HCT116 (cell line): ENCODE results near the gene RAB8B. TPM values are rescaled to one million over a fixed set of nuclear protein-coding genes. Genes with fewer than 3 reads are reported as not detected.

ENCODE experiments used
- ATAC-seq: fragments of 200-7000 bp; cut with Tn5 transposase; 2 replicates; pipeline ENCODE4 v1.9.1; 2020; ENCODE audit warnings: mild to moderate bottlenecking, moderate library complexity
- BruUV-seq: library from RNA; stranded (reverse); fragments of 400-500 nt; replicated peaks from 2 replicates; lab custom pipeline; 2021; lab: Mats Ljungman, UMichigan
- CTCF ChIA-PET: fragments of 300-600 bp; sonication (Branson Sonifier 250); formaldehyde crosslinking; loops from one replicate; lab custom pipeline; 2021; ENCODE audit warnings: antibody characterized with exemption; lab: Charles Lee
- POLR2A ChIA-PET: fragments of 300-600, 350-600 bp; sonication (Branson Sonifier 250); formaldehyde crosslinking; loops from one replicate; lab custom pipeline; 2021; ENCODE audit warnings: antibody characterized with exemption; lab: Charles Lee
- RAD21 ChIA-PET, 2 experiments: fragments of 300-600 bp; sonication (Branson Sonifier 250); formaldehyde crosslinking; loops; one replicate each; lab custom pipeline; 2023; ENCODE audit warnings: low total read pairs in 2 of 2; ENCODE audit not compliant: uncharacterized antibody in 2 of 2, unreplicated experiment in 2 of 2, low non-redundant PET in 1 of 2; lab: Charles Lee
- DNase-seq: peaks from one replicate; pipeline ENCODE4 v3.0.0-alpha.2; 2010; ENCODE audit warnings: low read depth, low spot score
- H2AFZ ChIP-seq: fragments of 200-600 bp; shearing (Covaris generic), sonication (generic); 2 replicates; pipeline ENCODE4 v1.6.1; 2017; ENCODE audit warnings: low read depth, mixed run types, mixed read lengths, antibody characterized with exemption, low read length; ENCODE audit not compliant: poor library complexity, severe bottlenecking
- H3K27ac ChIP-seq: 2 replicates; pipeline ENCODE4 v1.5.1; 2012; ENCODE audit warnings: low read depth, low read length
- H3K27me3 ChIP-seq: fragments of 200-600 bp; sonication (generic); 2 replicates; pipeline ENCODE4 v1.6.1; 2016; ENCODE audit warnings: mixed run types, low read length, mixed read lengths; ENCODE audit not compliant: insufficient read depth
- H3K36me3 ChIP-seq, 2 experiments: fragments of 200-500 bp in 1 of 2; fragments of 200-600 bp in 1 of 2; sonication (Bioruptor generic) in 1 of 2; sonication (generic) in 1 of 2; 2 replicates each; pipeline versions ENCODE4 v1.5.1 to v1.6.1; 2014 to 2016; ENCODE audit warnings: low read length in 2 of 2, inconsistent platforms in 1 of 2, mixed read lengths in 1 of 2, mixed run types in 1 of 2; ENCODE audit not compliant: insufficient read depth in 2 of 2, control insufficient read depth in 1 of 2
- H3K4me1 ChIP-seq, 2 experiments: fragments of 200-600 bp in 1 of 2; sonication (generic) in 1 of 2; 2 replicates each; pipeline versions ENCODE4 v1.5.1 to v1.6.1; 2012 to 2017; ENCODE audit warnings: low read length in 2 of 2, inconsistent platforms in 1 of 2, mild to moderate bottlenecking in 1 of 2, mixed read lengths in 1 of 2, mixed run types in 1 of 2, moderate library complexity in 1 of 2; ENCODE audit not compliant: insufficient read depth in 2 of 2, control insufficient read depth in 1 of 2
- H3K4me2 ChIP-seq: fragments of 200-600 bp; sonication (generic); 2 replicates; pipeline ENCODE4 v1.6.1; 2017; ENCODE audit warnings: mixed run types, low read length, mixed read lengths
- H3K4me3 ChIP-seq, 2 experiments: fragments of 200-600 bp in 1 of 2; sonication (generic) in 1 of 2; replicated peaks in 1 of 2; 2 replicates each; pipeline ENCODE4 v1.5.1; 2011 to 2016; ENCODE audit warnings: low read length in 2 of 2, control low read depth in 1 of 2, low read depth in 1 of 2, mild to moderate bottlenecking in 1 of 2, mixed read lengths in 1 of 2, mixed run types in 1 of 2
- H3K79me2 ChIP-seq: fragments of 200-600 bp; sonication (generic); 2 replicates; pipeline ENCODE4 v1.6.1; 2017; ENCODE audit warnings: mild to moderate bottlenecking, mixed run types, low read length, moderate library complexity, mixed read lengths; ENCODE audit not compliant: insufficient read depth
- H3K9ac ChIP-seq: fragments of 200-600 bp; sonication (generic); 2 replicates; pipeline ENCODE4 v1.6.1; 2016; ENCODE audit warnings: low read length, mixed read lengths
- H3K9me2 ChIP-seq: fragments of 200-600 bp; sonication (generic), shearing (Covaris generic); 2 replicates; pipeline ENCODE4 v1.6.1; 2017; ENCODE audit warnings: mixed run types, mild to moderate bottlenecking, moderate library complexity; ENCODE audit not compliant: insufficient read depth
- H3K9me3 ChIP-seq, 2 experiments: fragments of 200-500 bp in 1 of 2; fragments of 200-600 bp in 1 of 2; sonication (Bioruptor generic) in 1 of 2; sonication (generic) in 1 of 2; 2 replicates each; pipeline ENCODE4 v1.6.1; 2014 to 2017; ENCODE audit warnings: low read length in 2 of 2, mixed read lengths in 2 of 2, inconsistent platforms in 1 of 2, low read depth in 1 of 2, mild to moderate bottlenecking in 1 of 2, mixed run types in 1 of 2, moderate library complexity in 1 of 2; ENCODE audit not compliant: control insufficient read depth in 1 of 2, insufficient read depth in 1 of 2
- H4K20me1 ChIP-seq: fragments of 200-600 bp; sonication (generic), shearing (Covaris generic); 2 replicates; pipeline ENCODE4 v1.6.1; 2017; ENCODE audit warnings: mixed run types, mild to moderate bottlenecking, moderate library complexity; ENCODE audit not compliant: insufficient read depth
- ATF3 ChIP-seq: IDR thresholded peaks from 2 replicates; pipeline ENCODE4 v1.6.1; 2012
- CBX3 ChIP-seq: IDR thresholded peaks from 2 replicates; pipeline ENCODE4 v1.6.1; 2012; ENCODE audit warnings: low read depth
- CTCF ChIP-seq, 3 experiments: fragments of 200-600 bp in 1 of 3; sonication (generic) in 1 of 3; IDR thresholded peaks in 2 of 3; conservative IDR thresholded peaks in 1 of 3; 2 replicates each; pipeline ENCODE4 v1.5.1; 2012 to 2017; ENCODE audit warnings: low read depth in 2 of 3, low read length in 2 of 3, antibody characterized with exemption in 1 of 3, borderline replicate concordance in 1 of 3, control low read depth in 1 of 3, mild to moderate bottlenecking in 1 of 3, mixed read lengths in 1 of 3, mixed run types in 1 of 3, moderate library complexity in 1 of 3; ENCODE audit not compliant: insufficient read depth in 1 of 3
- EGR1 ChIP-seq: IDR thresholded peaks from 2 replicates; pipeline ENCODE4 v1.6.1; 2012; ENCODE audit warnings: low read depth
- ELF1 ChIP-seq: IDR thresholded peaks from 2 replicates; pipeline ENCODE4 v1.6.1; 2012; ENCODE audit warnings: low read depth, borderline replicate concordance
- EZH2 ChIP-seq: fragments of 200-600 bp; sonication (generic); IDR thresholded peaks from 2 replicates; pipeline ENCODE4 v1.6.1; 2017; ENCODE audit warnings: antibody characterized with exemption, mixed run types
- FOSL1 ChIP-seq: IDR thresholded peaks from 2 replicates; pipeline ENCODE4 v1.6.1; 2012; ENCODE audit warnings: low read depth
- JUND ChIP-seq: IDR thresholded peaks from 2 replicates; pipeline ENCODE4 v1.6.1; 2012
- RAD21 ChIP-seq: IDR thresholded peaks from 2 replicates; pipeline ENCODE4 v1.6.1; 2012; ENCODE audit warnings: low read depth, mild to moderate bottlenecking
- REST ChIP-seq: IDR thresholded peaks from 2 replicates; pipeline ENCODE4 v1.6.1; 2012; ENCODE audit warnings: low read depth
- SIN3A ChIP-seq: IDR thresholded peaks from 2 replicates; pipeline ENCODE4 v1.6.1; 2012; ENCODE audit warnings: low read depth
- SP1 ChIP-seq: IDR thresholded peaks from 2 replicates; pipeline ENCODE4 v1.6.1; 2012; ENCODE audit warnings: low read depth
- SRF ChIP-seq: IDR thresholded peaks from 2 replicates; pipeline ENCODE4 v1.6.1; 2012; ENCODE audit warnings: low read depth
- YY1 ChIP-seq: IDR thresholded peaks from 2 replicates; pipeline ENCODE4 v1.6.1; 2011; ENCODE audit warnings: low read length, low read depth, moderate library complexity, mild to moderate bottlenecking; ENCODE audit not compliant: insufficient replicate concordance; ENCODE audit errors: extremely low read depth
- ZBTB33 ChIP-seq: IDR thresholded peaks from 2 replicates; pipeline ENCODE4 v1.6.1; 2011; ENCODE audit warnings: mild to moderate bottlenecking, low read length, moderate library complexity; ENCODE audit not compliant: insufficient replicate concordance; ENCODE audit errors: extremely low read depth
- ZFX ChIP-seq: fragments of 450-650 bp; IDR thresholded peaks from 2 replicates; pipeline ENCODE4 v1.6.1; 2017
- ZNF274 ChIP-seq: fragments of 200-500 bp; sonication (Bioruptor generic); IDR thresholded peaks from 2 replicates; pipeline ENCODE4 v1.6.1; 2014; ENCODE audit warnings: mild to moderate bottlenecking, low read depth, low read length, inconsistent platforms
- intact Hi-C: fragments of 100-400 bp; cut with micrococcal nuclease; formaldehyde crosslinking; loops from 2 replicates; pipeline ENCODE4 v1.10.0; 2022
- total RNA-seq: library from RNA; stranded (reverse); gene quantifications from one replicate; pipeline ENCODE4 v1.2.1, GENCODE V29; 2021; ENCODE audit not compliant: unreplicated experiment

RAB8B gene
- total RNA-seq, 1 experiment from 2014 or later, result 19.4 TPM

- no peak overlapping the region for H3K4me2 ChIP-seq
- H3K27ac ChIP-seq, result no peak overlapping the region
- POLR2A ChIA-PET, result no interaction called here
- no peaks in the 10 kb centered on the region for H4K20me1 ChIP-seq
- no peak for TF ChIP-seq ZNF274
- no peak for TF ChIP-seq REST
- TF ChIP-seq YY1, result no peak
- no peak for TF ChIP-seq CTCF (IDR thresholded peaks at IDR 0.05 in 2 of 3, conservative IDR thresholded peaks at IDR 0.05 in 1 of 3; ENCODE audit: borderline replicate concordance in 1 of 3, insufficient read depth in 1 of 3, low read depth in 2 of 3, low read length in 2 of 3)
- TF ChIP-seq ZFX, result no peak
- no peak for TF ChIP-seq CBX3
- no peak for TF ChIP-seq SP1
- no peak for TF ChIP-seq ZBTB33
- no peak for TF ChIP-seq EZH2
- no peak for TF ChIP-seq SIN3A
- TF ChIP-seq EGR1, result no peak
- TF ChIP-seq SRF, result no peak
- no peak for TF ChIP-seq ATF3
- no peak for TF ChIP-seq JUND
- TF ChIP-seq RAD21, result no peak
- TF ChIP-seq ELF1, result no peak
- TF ChIP-seq FOSL1, result no peak
- RAD21 ChIA-PET, result no interaction called here
- CTCF ChIA-PET, result no interaction called here
- H3K27me3 ChIP-seq, result no peaks in the 10 kb centered on the region
- no peaks in the 10 kb centered on the region for H3K9me2 ChIP-seq
- H3K79me2 ChIP-seq, result no peaks in the 10 kb centered on the region
- H3K9me3 ChIP-seq, result no peaks in the 10 kb centered on the region
- BruUV-seq, result no TSS peak
- H3K9ac ChIP-seq, result no peak overlapping the region
- DNase-seq (no peak), ATAC-seq (no peak)
- H3K4me1 ChIP-seq, result no peaks in the 10 kb centered on the region; a peak in 1 of 4 replicates
- no peaks in the 10 kb centered on the region for H3K36me3 ChIP-seq
- no peak overlapping the region for H3K4me3 ChIP-seq
- H2AFZ ChIP-seq, result no peak overlapping the region
- intact Hi-C loops, result no loop called here
These were observed 61.0 kb downstream of the RAB8B start for GRCh38 chr15:63250312-63250965.
